Lung (tissue), 12 donors: ENCODE data around the gene WHRN. TPM values are rescaled to one million over a fixed set of nuclear protein-coding genes. Genes with fewer than 3 reads are reported as not detected.

ENCODE experiments used
- ATAC-seq: fragments of 200-7000 bp; cut with Tn5 transposase; one replicate; pipeline ENCODE4 v1.9.1; 2020; ENCODE audit warnings: moderate number of reproducible peaks; ENCODE audit not compliant: insufficient read depth, low FRiP score
- DNase-seq, 3 donors: peaks; one replicate each; pipeline ENCODE4 v3.0.0-alpha.2; 2013 to 2017
- H3K27ac ChIP-seq, 2 donors: one replicate each; pipeline ENCODE4 v1.5.1; 2013; ENCODE audit warnings: mild to moderate bottlenecking in 2 of 2, moderate library complexity in 2 of 2, control low read depth in 1 of 2, inconsistent platforms in 1 of 2, low read depth in 1 of 2, low read length in 1 of 2
- H3K27me3 ChIP-seq, 3 donors: one replicate each; pipeline ENCODE4 v1.5.1; 2013; ENCODE audit warnings: low read length in 2 of 3; ENCODE audit not compliant: control insufficient read depth in 3 of 3, insufficient read depth in 3 of 3
- H3K36me3 ChIP-seq, 4 donors: one replicate each; pipeline ENCODE4 v1.5.1; 2013; ENCODE audit warnings: low read length in 4 of 4, mild to moderate bottlenecking in 1 of 4, moderate library complexity in 1 of 4; ENCODE audit not compliant: control insufficient read depth in 4 of 4, insufficient read depth in 4 of 4
- H3K4me1 ChIP-seq, 5 donors: one replicate each; pipeline ENCODE4 v1.5.1; 2013; ENCODE audit warnings: low read length in 5 of 5, mild to moderate bottlenecking in 2 of 5, moderate library complexity in 1 of 5; ENCODE audit not compliant: control insufficient read depth in 5 of 5, insufficient read depth in 5 of 5
- H3K4me3 ChIP-seq: one replicate; pipeline ENCODE4 v1.5.1; 2013; ENCODE audit warnings: mild to moderate bottlenecking, control low read depth, moderate library complexity
- H3K9ac ChIP-seq, 2 donors: one replicate each; pipeline ENCODE4 v1.5.1; 2013; ENCODE audit warnings: low read length in 2 of 2, control low read depth in 1 of 2; ENCODE audit not compliant: insufficient read depth in 1 of 2
- H3K9me3 ChIP-seq, 4 donors: one replicate each; pipeline ENCODE4 v1.5.1; 2013; ENCODE audit warnings: low read length in 3 of 4, mild to moderate bottlenecking in 1 of 4, moderate library complexity in 1 of 4; ENCODE audit not compliant: control insufficient read depth in 4 of 4, insufficient read depth in 3 of 4
- CTCF ChIP-seq: IDR thresholded peaks from 2 replicates; pipeline ENCODE4 v1.5.1; 2012; ENCODE audit warnings: mild to moderate bottlenecking; ENCODE audit errors: control extremely low read depth, extremely low read depth
- WGBS, 2 donors: extraction: QIAGEN DNeasy Blood & Tissue Kit; methylation state at CpG; one replicate each; pipeline ENCODE4 v1.1.7; 2013; 5-methylcytosine and 5-hydroxymethylcytosine counted together
- polyA plus RNA-seq, 2 donors: library from polyadenylated mRNA; stranded (reverse); fragments of 200-250 nt; gene quantifications; one replicate each; pipeline ENCODE4 v1.2.1, GENCODE V29; 2013
- total RNA-seq, 2 donors: library from RNA; depleted of rRNA in 1 of 2; stranded (reverse); fragments of >200 nt in 1 of 2; gene quantifications; one replicate each; pipeline ENCODE4 v1.2.1, GENCODE V29; 2014 to 2021
- donor health status: control.
- donor health status: control.
- donor health status: Bipolar disorder and iron deficiency.
- donor health status: healthy.
- donor health status: DM: yes; HTN: yes; CAD: no.

WHRN gene
- total and polyA plus RNA-seq, 4 donors = 3.1 to 11.7 (median 5.6) TPM

- H3K4me3 ChIP-seq = no peak overlapping the region
- DNase-seq = no peak
- H3K27ac ChIP-seq = no peak overlapping the region
- H3K4me1 ChIP-seq = no peaks in the 10 kb centered on the region
- peaks cover 0 to 7% (median under 1%) of the 10 kb centered on the region in 3 donors for H3K27me3 ChIP-seq
- no peaks in the 10 kb centered on the region for H3K9me3 ChIP-seq
- 75 to 82% methylated on average over 3 of the region's 3 CpGs for WGBS, 2 donors
- no peaks in the 10 kb centered on the region for H3K36me3 ChIP-seq
- TF ChIP-seq CTCF = no peak
- no peak for ATAC-seq
- H3K9ac ChIP-seq = no peak overlapping the region
These were observed 10.3 kb upstream of the WHRN start for GRCh38 chr9:114515528-114515927.

DNA sequence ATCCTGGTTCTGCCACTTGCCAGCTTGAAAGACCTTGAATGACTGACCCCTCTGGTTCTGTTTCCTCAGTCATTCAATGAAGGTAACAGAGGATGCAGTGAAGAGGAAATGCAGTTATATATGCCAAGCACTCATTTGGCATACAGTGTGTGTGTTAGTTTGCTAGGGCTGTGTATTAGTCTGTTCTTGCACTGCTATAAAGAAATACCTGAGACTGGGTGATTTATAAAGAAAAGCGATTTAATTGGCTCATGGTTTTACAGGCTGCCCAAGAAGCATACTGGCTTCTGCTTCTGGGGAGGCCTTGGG lies 8.6 kb upstream of the WHRN start:
- Histone ChIP-seq H3K4me1 (peaks cover 0 to 2% (median 0%) of the 10 kb centered on the region in 5 donors), H3K9me3 (no peaks in the 10 kb centered on the region), H3K9ac (no peak overlapping the region), H3K36me3 (no peaks in the 10 kb centered on the region), H3K27ac (no peak overlapping the region), H3K4me3 (no peak overlapping the region), H3K27me3 (peaks cover 0 to 7% (median 4%) of the 10 kb centered on the region in 3 donors)
- no peak for TF ChIP-seq CTCF
- no peak for ATAC-seq
- DNase-seq = no peak
- 90 to 94% methylated on average over 1 of the region's 1 CpG for WGBS, 2 donors

DNA sequence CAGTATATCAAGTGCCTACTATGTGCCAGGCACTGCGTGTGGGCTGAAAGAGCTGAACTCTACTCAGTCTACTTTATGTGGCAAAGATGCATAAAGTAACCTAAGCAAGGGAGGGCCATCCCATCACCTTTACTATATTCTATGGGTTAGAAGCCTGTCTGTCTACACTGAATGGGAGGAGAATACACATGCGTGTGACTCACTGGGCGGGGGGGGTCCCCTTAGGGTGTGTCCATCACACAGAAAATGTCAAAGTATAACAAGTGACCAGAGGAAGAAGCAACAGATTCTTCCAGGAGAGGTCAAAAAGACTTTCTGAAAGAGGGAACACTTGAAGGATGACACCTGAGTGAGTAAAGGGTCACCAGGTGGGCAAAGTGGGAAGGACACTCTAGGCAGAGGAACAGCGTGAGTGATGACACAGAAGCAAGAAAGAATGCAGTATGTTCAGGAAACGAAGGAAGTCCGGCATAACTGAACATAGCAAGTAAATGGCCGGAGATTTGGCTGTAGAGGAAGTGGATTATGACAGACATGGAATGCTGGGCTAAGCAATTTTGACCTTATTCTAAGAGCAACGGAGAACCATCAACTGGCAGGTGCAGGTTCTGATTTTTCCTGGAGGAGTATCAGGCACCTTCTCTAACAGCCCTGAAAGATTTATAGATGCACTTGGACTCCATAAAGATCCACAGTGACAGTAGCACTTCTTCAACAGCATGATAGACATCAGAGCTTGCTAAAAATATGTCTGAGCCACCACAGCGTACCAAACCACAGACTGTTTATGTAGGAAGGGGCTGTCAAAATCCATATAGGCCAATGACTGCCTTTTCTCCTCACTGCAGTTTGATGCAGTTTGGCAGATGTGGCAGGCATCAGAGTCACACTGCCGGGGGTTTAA lies 8.0 kb upstream of the WHRN start:
- WGBS, 2 donors = 43 to 53% methylated on average over 10 of the region's 10 CpGs
- no peak for ATAC-seq

More for the DNA sequence above, 8.0 kb upstream of the WHRN start:
- Histone ChIP-seq H3K4me3 (no peak overlapping the region), H3K9me3 (no peaks in the 10 kb centered on the region), H3K4me1 (peaks cover 0 to 2% (median 0%) of the 10 kb centered on the region in 5 donors), H3K27ac (no peak overlapping the region), H3K9ac (no peak overlapping the region), H3K36me3 (no peaks in the 10 kb centered on the region), H3K27me3 (peaks cover 1 to 7% (median 4%) of the 10 kb centered on the region in 3 donors)
- no peak for TF ChIP-seq CTCF
- DNase-seq = no peak
